Hepatocyte (in vitro differentiated cells): ENCODE measurements around the gene NT5C2.

Source experiments
- EZH2 ChIP-seq: fragments of 200-600 bp; sonication (generic); IDR thresholded peaks from 2 replicates; pipeline ENCODE4 v1.6.1; 2016; ENCODE audit warnings: antibody characterized with exemption, mild to moderate bottlenecking, borderline replicate concordance
- TF ChIP-seq, protein P1 (sequence below): fragments of 200-600 bp; sonication (generic); IDR thresholded peaks from 2 replicates; pipeline ENCODE4 v1.5.1; 2016; ENCODE audit warnings: antibody characterized with exemption, mild to moderate bottlenecking; ENCODE audit not compliant: poor library complexity

DNA sequence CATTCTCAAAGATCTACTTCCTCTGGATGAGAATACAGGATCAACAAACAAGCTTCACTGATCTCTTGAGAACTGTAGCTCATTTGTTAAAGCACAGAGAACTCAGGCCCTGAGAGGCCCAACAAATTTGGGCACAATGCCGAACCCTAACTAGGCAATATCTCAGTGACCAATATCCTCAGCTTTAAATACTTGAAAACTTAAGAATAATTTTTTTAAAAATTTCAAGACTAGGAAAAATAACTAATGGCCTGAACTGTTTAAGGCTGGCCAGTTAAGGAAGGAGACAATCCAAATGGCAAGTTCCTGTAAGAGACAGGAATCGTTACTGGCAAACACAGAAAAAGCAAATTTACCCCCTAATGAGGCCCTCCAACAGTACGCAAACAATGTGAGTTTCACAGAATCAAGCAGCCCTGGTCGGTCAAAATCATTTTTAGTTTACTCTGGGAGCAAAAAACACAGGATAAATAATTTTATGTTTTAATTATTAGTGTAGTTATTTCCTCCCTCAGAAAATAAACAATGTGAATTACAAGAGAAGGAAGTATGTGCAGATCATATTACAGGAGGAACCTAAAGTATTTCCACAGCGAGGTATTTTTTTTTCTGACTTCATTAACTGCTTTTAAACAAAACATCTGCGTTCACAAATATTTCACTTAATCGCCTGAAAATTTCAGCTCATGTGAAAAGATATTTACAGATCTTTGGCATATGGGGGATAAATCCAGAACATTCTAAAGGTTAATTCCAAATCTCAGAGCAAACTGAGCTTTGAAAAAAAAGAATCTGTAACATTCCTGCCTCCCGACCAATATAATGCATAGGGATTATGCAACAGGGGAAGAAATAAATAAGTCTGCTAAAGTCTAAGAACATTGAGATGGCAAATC lies 39.5 kb downstream of the NT5C2 start:
- TF ChIP-seq, protein P1, sequence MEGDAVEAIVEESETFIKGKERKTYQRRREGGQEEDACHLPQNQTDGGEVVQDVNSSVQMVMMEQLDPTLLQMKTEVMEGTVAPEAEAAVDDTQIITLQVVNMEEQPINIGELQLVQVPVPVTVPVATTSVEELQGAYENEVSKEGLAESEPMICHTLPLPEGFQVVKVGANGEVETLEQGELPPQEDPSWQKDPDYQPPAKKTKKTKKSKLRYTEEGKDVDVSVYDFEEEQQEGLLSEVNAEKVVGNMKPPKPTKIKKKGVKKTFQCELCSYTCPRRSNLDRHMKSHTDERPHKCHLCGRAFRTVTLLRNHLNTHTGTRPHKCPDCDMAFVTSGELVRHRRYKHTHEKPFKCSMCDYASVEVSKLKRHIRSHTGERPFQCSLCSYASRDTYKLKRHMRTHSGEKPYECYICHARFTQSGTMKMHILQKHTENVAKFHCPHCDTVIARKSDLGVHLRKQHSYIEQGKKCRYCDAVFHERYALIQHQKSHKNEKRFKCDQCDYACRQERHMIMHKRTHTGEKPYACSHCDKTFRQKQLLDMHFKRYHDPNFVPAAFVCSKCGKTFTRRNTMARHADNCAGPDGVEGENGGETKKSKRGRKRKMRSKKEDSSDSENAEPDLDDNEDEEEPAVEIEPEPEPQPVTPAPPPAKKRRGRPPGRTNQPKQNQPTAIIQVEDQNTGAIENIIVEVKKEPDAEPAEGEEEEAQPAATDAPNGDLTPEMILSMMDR = no peak
- TF ChIP-seq EZH2 = no peak
